Neural progenitor cell (in vitro differentiated cells): ENCODE measurements around the gene KIR2DL3. TPM values are rescaled to one million over a fixed set of nuclear protein-coding genes. Genes with fewer than 3 reads are reported as not detected.

Source experiments
- DNase-seq: peaks from one replicate; pipeline ENCODE4 v3.0.0-alpha.2; 2016; ENCODE audit warnings: low spot score
- H2AFZ ChIP-seq: fragments of 200-600 bp; sonication (generic); replicated peaks from 2 replicates; pipeline ENCODE4 v1.6.1; 2016; ENCODE audit warnings: antibody characterized with exemption
- H3F3A ChIP-seq: fragments of 200-600 bp; sonication (generic); 2 replicates; pipeline ENCODE4 v1.6.1; 2016; ENCODE audit warnings: antibody characterized with exemption, low read depth
- H3K27ac ChIP-seq: fragments of 200-600 bp; sonication (generic); 2 replicates; pipeline ENCODE4 v1.5.1; 2016; ENCODE audit warnings: mild to moderate bottlenecking
- H3K27me3 ChIP-seq: fragments of 200-600 bp; sonication (generic); 2 replicates; pipeline ENCODE4 v1.6.1; 2016; ENCODE audit warnings: mild to moderate bottlenecking, moderate library complexity
- H3K36me3 ChIP-seq: fragments of 200-600 bp; sonication (generic); 2 replicates; pipeline ENCODE4 v1.5.1; 2016
- H3K4me1 ChIP-seq: fragments of 200-600 bp; sonication (generic); 2 replicates; pipeline ENCODE4 v1.6.1; 2016; ENCODE audit warnings: mixed run types
- H3K4me2 ChIP-seq: fragments of 200-600 bp; sonication (generic); 2 replicates; pipeline ENCODE4 v1.6.1; 2016
- H3K4me3 ChIP-seq: fragments of 200-600 bp; sonication (generic); 2 replicates; pipeline ENCODE4 v1.5.1; 2016
- H3K79me2 ChIP-seq: fragments of 200-600 bp; sonication (generic); 2 replicates; pipeline ENCODE4 v1.6.1; 2016; ENCODE audit warnings: low read depth
- H3K9ac ChIP-seq: fragments of 200-600 bp; sonication (generic); 2 replicates; pipeline ENCODE4 v1.6.1; 2016
- H3K9me3 ChIP-seq: fragments of 200-600 bp; sonication (generic); 2 replicates; pipeline ENCODE4 v1.5.1; 2016; ENCODE audit warnings: low read depth
- H4K20me1 ChIP-seq: fragments of 200-600 bp; sonication (generic); 2 replicates; pipeline ENCODE4 v1.6.1; 2016; ENCODE audit warnings: low read depth
- H3K27ac Mint-ChIP-seq: 3 replicates; pipeline ENCODE4 v1.8.0; 2021; ENCODE audit warnings: mixed read lengths
- H3K27me3 Mint-ChIP-seq: 2 replicates; pipeline ENCODE4 v1.8.0; 2022; ENCODE audit warnings: low read depth, mild to moderate bottlenecking, inconsistent platforms, moderate library complexity, mixed read lengths; ENCODE audit not compliant: insufficient read depth
- H3K36me3 Mint-ChIP-seq: 3 replicates; pipeline ENCODE4 v1.8.0; 2021; ENCODE audit warnings: mixed read lengths
- H3K4me1 Mint-ChIP-seq: 3 replicates; pipeline ENCODE4 v1.8.0; 2021; ENCODE audit warnings: mixed read lengths
- H3K4me3 Mint-ChIP-seq: 3 replicates; pipeline ENCODE4 v1.8.0; 2021; ENCODE audit warnings: mild to moderate bottlenecking, moderate library complexity, mixed read lengths
- H3K9me3 Mint-ChIP-seq: 3 replicates; pipeline ENCODE4 v1.8.0; 2020; ENCODE audit warnings: mixed read lengths
- CTCF ChIP-seq: fragments of 200-600 bp; sonication (generic); IDR thresholded peaks from 2 replicates; pipeline ENCODE4 v1.5.1; 2017; ENCODE audit warnings: antibody characterized with exemption, mild to moderate bottlenecking
- EZH2 ChIP-seq: fragments of 200-600 bp; sonication (generic); IDR thresholded peaks from 2 replicates; pipeline ENCODE4 v1.6.1; 2017; ENCODE audit warnings: antibody characterized with exemption, mild to moderate bottlenecking, moderate library complexity
- EZH2phosphoT487 ChIP-seq: fragments of 200-600 bp; sonication (generic); IDR thresholded peaks from 2 replicates; pipeline ENCODE4 v1.6.1; 2017; ENCODE audit warnings: antibody characterized with exemption
- small RNA-seq: library from RNA; depleted of rRNA; stranded (forward); fragments of <200 nt; gene quantifications from one replicate; pipeline ENCODE3, GENCODE V24; 2015
- total RNA-seq: library from RNA; depleted of rRNA; stranded (reverse); fragments of >200 nt; gene quantifications from 2 replicates; pipeline ENCODE4 v1.2.3, GENCODE V29; 2015; ENCODE audit warnings: low replicate concordance

Gene KIR2DL3
- total RNA-seq, 1 donor from 2014 or later, result not detected

- H3K4me2 ChIP-seq, result no peak overlapping the region
- no peak overlapping the region for H3K27ac ChIP-seq
- no peak for TF ChIP-seq EZH2
- no peak for TF ChIP-seq CTCF
- TF ChIP-seq EZH2phosphoT487, result no peak
- DNase-seq, result no peak
- H4K20me1 ChIP-seq, result no peaks in the 10 kb centered on the region
- H3K4me1 ChIP-seq, result no peaks in the 10 kb centered on the region
- no peak overlapping the region for H2AFZ ChIP-seq
- H3K4me3 ChIP-seq, result no peak overlapping the region
- H3K27me3 Mint-ChIP-seq, result no peaks in the 10 kb centered on the region
- H3K9me3 Mint-ChIP-seq, result peaks cover 12% of the 10 kb centered on the region
- H3K27me3 ChIP-seq, result no peaks in the 10 kb centered on the region
- H3K9me3 ChIP-seq, result peaks cover 19% of the 10 kb centered on the region
- no peaks in the 10 kb centered on the region for H3K79me2 ChIP-seq
- H3K36me3 Mint-ChIP-seq, result no peaks in the 10 kb centered on the region
- H3K36me3 ChIP-seq, result no peaks in the 10 kb centered on the region
- no peaks in the 10 kb centered on the region for H3F3A ChIP-seq
- H3K9ac ChIP-seq, result no peak overlapping the region
- no peaks in the 10 kb centered on the region for H3K4me1 Mint-ChIP-seq
- H3K27ac Mint-ChIP-seq, result no peak overlapping the region
- no peak overlapping the region for H3K4me3 Mint-ChIP-seq
These were observed 54.5 kb downstream of the KIR2DL3 start for GRCh38 chr19:54792814-54793213.

- no peak for TF ChIP-seq CTCF
- no peak for TF ChIP-seq EZH2
- no peak for TF ChIP-seq EZH2phosphoT487
- Mint-ChIP-seq H3K27ac (no peak overlapping the region), H3K9me3 (peaks cover 6% of the 10 kb centered on the region)
These were observed 57.4 kb downstream of the KIR2DL3 start for GRCh38 chr19:54795758-54796157.

More at GRCh38 chr19:54795758-54796157, 57.4 kb downstream of the KIR2DL3 start:
- Histone ChIP-seq H3K9me3 (peaks cover 37% of the 10 kb centered on the region), H3K36me3 (no peaks in the 10 kb centered on the region), H3K27ac (no peak overlapping the region), H3F3A (no peaks in the 10 kb centered on the region), H3K4me3 (no peak overlapping the region), H2AFZ (no peak overlapping the region), H3K79me2 (no peaks in the 10 kb centered on the region), H3K9ac (no peak overlapping the region), H3K4me1 (no peaks in the 10 kb centered on the region), H3K4me2 (no peak overlapping the region), H3K27me3 (no peaks in the 10 kb centered on the region), H4K20me1 (no peaks in the 10 kb centered on the region)
- Mint-ChIP-seq H3K4me3 (no peak overlapping the region), H3K36me3 (no peaks in the 10 kb centered on the region), H3K27me3 (no peaks in the 10 kb centered on the region), H3K4me1 (no peaks in the 10 kb centered on the region)
- no peak for DNase-seq

Small RNA genes lying within 50 kb of the gene (small RNA-seq; reads per million reads assigned to genes)
- gene AC245128.2, result not detected
- gene KIR3DP1, result not detected

Other genes starting within 250 kb of the KIR2DL3 start
- not detected in 2 replicates for gene LAIR2, start 235.7 kb upstream of the KIR2DL3 start, total RNA-seq
- gene LILRA2, start 164.7 kb upstream of the KIR2DL3 start, total RNA-seq, result not detected in 2 replicates
- gene LILRA1, start 144.9 kb upstream of the KIR2DL3 start, total RNA-seq, result not detected in 2 replicates
- not detected in 2 replicates for gene LILRB1, start 108.0 kb upstream of the KIR2DL3 start, total RNA-seq
- gene LILRB4, start 75.5 kb upstream of the KIR2DL3 start, total RNA-seq, result not detected in 2 replicates
- gene KIR3DL3, start 14.1 kb upstream of the KIR2DL3 start, total RNA-seq, result not detected in 2 replicates
- not detected in 2 replicates for gene KIR2DL1, start 31.3 kb downstream of the KIR2DL3 start, total RNA-seq
- not detected in 2 replicates for gene KIR2DL4, start 65.1 kb downstream of the KIR2DL3 start, total RNA-seq
- not detected in 2 replicates for gene KIR3DL1, start 78.0 kb downstream of the KIR2DL3 start, total RNA-seq
- gene KIR2DS4, start 94.2 kb downstream of the KIR2DL3 start, total RNA-seq, result not detected in 2 replicates
- not detected in 2 replicates for gene KIR3DL2, start 111.9 kb downstream of the KIR2DL3 start, total RNA-seq
- not detected in 2 replicates for gene FCAR, start 135.7 kb downstream of the KIR2DL3 start, total RNA-seq
- gene NCR1, start 167.6 kb downstream of the KIR2DL3 start, total RNA-seq, result not detected in 2 replicates
- 0.09 TPM in 1 of 2 replicates, not detected in the other for gene NLRP7, start 209.0 kb downstream of the KIR2DL3 start, total RNA-seq
- gene NLRP2, start 227.9 kb downstream of the KIR2DL3 start, total RNA-seq, result 75.5 and 115 TPM in 2 replicates